Measurements from ENCODE around the gene CCL17.
"Not testable (repeated sequence)": the region's sequence is repeated elsewhere in the genome, so short reads cannot be mapped to it uniquely, and the experiment has no call there.

Gene CCL17

DNA sequence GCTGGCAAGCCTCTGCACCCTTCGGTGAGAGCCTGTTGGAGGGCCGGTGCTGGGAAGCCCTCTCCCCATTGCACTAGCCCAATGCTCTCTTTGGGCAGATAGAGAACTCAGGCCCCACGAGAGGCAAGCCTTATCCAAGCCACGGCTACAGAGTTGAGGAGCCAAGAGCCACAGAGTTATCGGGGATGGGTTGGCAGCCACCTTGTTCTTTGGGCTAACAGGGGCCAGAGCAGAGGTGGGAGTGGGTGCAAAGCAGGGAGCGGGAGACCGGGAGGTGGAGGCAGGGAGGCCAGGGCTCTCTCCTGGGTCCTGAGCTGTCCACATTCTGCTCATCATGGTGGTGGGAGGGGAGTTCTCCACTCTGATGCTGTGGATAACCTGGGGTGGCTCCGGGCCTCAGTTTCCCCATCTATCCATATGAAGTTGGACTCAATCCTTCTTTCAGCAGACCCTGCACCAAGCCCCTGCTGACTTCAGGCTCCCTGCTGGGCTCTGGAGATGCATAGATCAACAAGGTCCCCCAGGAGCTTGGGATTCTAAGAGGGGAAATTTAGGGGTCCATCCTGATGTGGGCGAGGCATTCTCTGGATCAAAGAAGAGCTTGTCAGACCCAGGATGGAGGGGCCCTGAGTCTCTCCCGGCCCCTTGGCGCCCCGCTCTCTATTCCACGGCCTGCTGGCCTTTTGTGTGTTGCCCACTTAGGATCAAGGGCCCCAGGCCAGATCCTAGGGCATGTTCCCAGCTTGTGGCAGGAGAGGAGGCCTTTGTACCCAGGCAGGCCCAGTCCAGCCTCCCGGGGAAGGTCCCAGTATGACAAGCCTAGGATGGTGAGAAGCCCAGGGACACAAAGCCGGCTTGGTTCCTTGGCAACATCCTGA, 32.8 kb upstream of the CCL17 start:
- CTCF ChIA-PET: interaction anchor here (0.6 kb wide), 1 partner anchor 33 kb away, joined by 3 read pairs; the partner anchor contains the start of gene CCL17
- no peak for DNase-seq (ENCODE audit: low spot score)
- POLR2A ChIA-PET (ENCODE audit: low non-redundant PET): no interaction called here
- no peak overlapping the region for H3K27ac ChIP-seq
- TF ChIP-seq, protein P1, sequence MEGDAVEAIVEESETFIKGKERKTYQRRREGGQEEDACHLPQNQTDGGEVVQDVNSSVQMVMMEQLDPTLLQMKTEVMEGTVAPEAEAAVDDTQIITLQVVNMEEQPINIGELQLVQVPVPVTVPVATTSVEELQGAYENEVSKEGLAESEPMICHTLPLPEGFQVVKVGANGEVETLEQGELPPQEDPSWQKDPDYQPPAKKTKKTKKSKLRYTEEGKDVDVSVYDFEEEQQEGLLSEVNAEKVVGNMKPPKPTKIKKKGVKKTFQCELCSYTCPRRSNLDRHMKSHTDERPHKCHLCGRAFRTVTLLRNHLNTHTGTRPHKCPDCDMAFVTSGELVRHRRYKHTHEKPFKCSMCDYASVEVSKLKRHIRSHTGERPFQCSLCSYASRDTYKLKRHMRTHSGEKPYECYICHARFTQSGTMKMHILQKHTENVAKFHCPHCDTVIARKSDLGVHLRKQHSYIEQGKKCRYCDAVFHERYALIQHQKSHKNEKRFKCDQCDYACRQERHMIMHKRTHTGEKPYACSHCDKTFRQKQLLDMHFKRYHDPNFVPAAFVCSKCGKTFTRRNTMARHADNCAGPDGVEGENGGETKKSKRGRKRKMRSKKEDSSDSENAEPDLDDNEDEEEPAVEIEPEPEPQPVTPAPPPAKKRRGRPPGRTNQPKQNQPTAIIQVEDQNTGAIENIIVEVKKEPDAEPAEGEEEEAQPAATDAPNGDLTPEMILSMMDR (conservative IDR thresholded peaks at IDR 0.05; ENCODE audit: low read depth): no peak

GRCh38 chr16:57372372-57373116, 32.0 kb upstream of the CCL17 start, which contains the start of gene CX3CL1:
TSS of gene CX3CL1 (plus strand) at chr16:57372490. CDS start at chr16:57372569, 79 bp downstream.
- CTCF ChIA-PET: no interaction called here
- no peak within 1 kb of the TSS for H3K27ac ChIP-seq
- POLR2A ChIA-PET (ENCODE audit: low non-redundant PET): no interaction called here
- DNase-seq (ENCODE audit: low spot score): no peak
- TF ChIP-seq, protein P1 (conservative IDR thresholded peaks at IDR 0.05; ENCODE audit: low read depth): no peak

DNA sequence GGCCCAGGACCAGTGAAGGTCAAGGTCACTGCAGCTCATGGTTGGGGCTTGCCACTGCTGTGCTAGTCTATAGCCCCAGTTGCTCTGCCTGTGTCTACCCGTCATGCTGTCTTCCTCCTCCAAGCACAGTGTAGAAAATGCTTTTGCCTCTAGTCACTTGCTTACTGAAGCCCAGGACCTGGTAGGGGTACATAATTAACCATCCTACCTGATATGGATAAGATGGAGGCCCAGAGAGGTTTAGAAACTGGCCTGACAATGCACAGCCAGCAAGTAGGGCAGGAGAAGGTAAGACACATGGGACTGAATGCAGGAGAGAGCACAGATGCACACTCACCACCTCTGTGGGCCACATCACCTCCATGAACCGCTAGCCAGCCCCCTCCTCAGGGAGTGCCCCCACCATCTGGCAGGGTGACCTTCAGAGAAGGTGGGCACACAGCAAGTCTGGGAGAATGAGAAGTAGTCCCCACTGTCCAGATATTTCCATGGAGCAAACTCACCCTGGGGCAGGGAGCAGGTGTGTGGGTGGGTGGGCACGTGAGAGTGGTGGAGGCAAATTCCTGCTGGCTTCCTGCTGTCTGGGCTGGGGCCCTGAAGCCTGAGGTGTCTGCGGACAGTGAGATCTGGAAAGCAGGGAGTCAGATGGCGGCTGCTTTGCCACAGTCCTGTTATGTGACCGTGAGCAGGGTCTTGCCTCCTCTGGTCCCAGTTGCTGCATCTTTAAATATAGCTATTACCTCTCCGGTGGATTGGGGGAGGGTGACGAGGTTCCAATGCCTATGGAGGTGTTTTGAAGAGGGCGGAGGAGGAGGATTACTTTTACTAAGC, 31.2 kb upstream of the CCL17 start:
- no peak for DNase-seq (ENCODE audit: low spot score)
- CTCF ChIA-PET: no interaction called here
- peak overlapping the region; percentile 49; the same call in 1 of the 2 replicates for H3K27ac ChIP-seq
- POLR2A ChIA-PET (ENCODE audit: low non-redundant PET): no interaction called here
- TF ChIP-seq, protein P1 (conservative IDR thresholded peaks at IDR 0.05; ENCODE audit: low read depth): no peak

DNA sequence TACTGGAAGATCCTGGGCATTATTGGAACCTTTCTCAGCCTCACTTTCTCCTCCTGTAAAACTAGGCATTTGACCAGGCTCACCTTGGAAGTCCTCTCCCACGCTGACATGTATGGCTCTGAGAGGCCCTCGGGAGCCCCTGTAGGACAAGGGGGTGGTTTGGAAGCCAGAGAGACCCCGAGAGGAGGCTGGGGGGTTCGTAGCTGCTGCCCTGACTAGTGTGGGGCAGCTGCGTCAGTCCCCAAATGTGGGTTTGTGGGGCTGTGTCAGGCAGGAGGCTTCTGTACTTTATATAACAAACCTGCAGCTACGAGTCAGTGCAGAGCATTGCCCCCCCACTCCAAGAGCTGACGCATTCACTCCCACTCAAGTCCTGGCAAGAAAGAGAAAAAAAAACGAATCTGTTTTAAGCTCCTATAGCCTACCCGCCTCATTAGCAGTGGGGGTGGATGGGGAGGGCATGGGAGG, 30.5 kb upstream of the CCL17 start:
- TF ChIP-seq, protein P1 (conservative IDR thresholded peaks at IDR 0.05; ENCODE audit: low read depth): no peak
- DNase-seq (ENCODE audit: low spot score): peak; percentile 60
- H3K27ac ChIP-seq: peak overlapping the region; percentile 49
- CTCF ChIA-PET: interaction anchor here (0.6 to 0.7 kb wide), 2 partner anchors 48 to 161 kb away, joined by 3 to 4 read pairs; no protein-coding TSS in a partner anchor
- POLR2A ChIA-PET (ENCODE audit: low non-redundant PET): no interaction called here

- POLR2A ChIA-PET (ENCODE audit: low non-redundant PET); CTCF ChIA-PET; DNase-seq (ENCODE audit: low spot score); H3K27ac ChIP-seq: not testable (repeated sequence)
Observed at GRCh38 chr16:57374925-57375465, 29.6 kb upstream of the CCL17 start.

- no peak overlapping the region for H3K27ac ChIP-seq
- ChIA-PET CTCF (no interaction called here), POLR2A (ENCODE audit: low non-redundant PET) (no interaction called here)
- DNase-seq (ENCODE audit: low spot score): no peak
- TF ChIP-seq, protein P1 (conservative IDR thresholded peaks at IDR 0.05; ENCODE audit: low read depth): no peak
Observed at GRCh38 chr16:57376313-57376818, 28.2 kb upstream of the CCL17 start.

Measured in RWPE1 (cell line).